IMR-90 (cell line): ENCODE data around the gene AGBL1. TPM values are rescaled to one million over a fixed set of nuclear protein-coding genes. Genes with fewer than 3 reads are reported as not detected.

Experiments used
- ATAC-seq: fragments of 200-7000 bp; cut with Tn5 transposase; 2 replicates; pipeline ENCODE4 v1.9.1; 2020; ENCODE audit warnings: low read depth, mild to moderate bottlenecking, moderate library complexity
- BruUV-seq: library from RNA; stranded (reverse); fragments of 400-500 nt; replicated peaks from 2 replicates; lab custom pipeline; 2021; lab: Mats Ljungman, UMichigan
- CTCF ChIA-PET: fragments of 300-600 bp; formaldehyde crosslinking; extraction: SDS; loops from one replicate; lab custom pipeline; 2021; ENCODE audit warnings: antibody characterized with exemption; lab: Yijun Ruan, JAX
- POLR2A ChIA-PET: fragments of 300-600 bp; sonication (Branson Sonifier 250); formaldehyde crosslinking; loops from one replicate; lab custom pipeline; 2022; ENCODE audit warnings: antibody characterized with exemption; ENCODE audit not compliant: unreplicated experiment; lab: Charles Lee
- DNase-seq: peaks from one replicate; pipeline ENCODE4 v3.0.0; 2013
- H2AFZ ChIP-seq: replicated peaks from 2 replicates; pipeline ENCODE3; 2013; ENCODE audit warnings: low read length, mild to moderate bottlenecking; ENCODE audit not compliant: poor library complexity
- H2AK5ac ChIP-seq: 2 replicates; pipeline ENCODE4 v1.6.1; 2013; ENCODE audit warnings: low read depth, low read length, inconsistent platforms
- H2AK9ac ChIP-seq: replicated peaks from 2 replicates; pipeline ENCODE3; 2013; ENCODE audit warnings: mild to moderate bottlenecking, low read depth, low read length, moderate library complexity; ENCODE audit not compliant: poor library complexity
- H2BK120ac ChIP-seq: 2 replicates; pipeline ENCODE4 v1.6.1; 2013; ENCODE audit warnings: low read depth, low read length, inconsistent platforms
- H2BK15ac ChIP-seq: 3 replicates; pipeline ENCODE4 v1.6.1; 2013; ENCODE audit warnings: low read depth, low read length, inconsistent platforms
- H2BK20ac ChIP-seq: 2 replicates; pipeline ENCODE4 v1.6.1; 2013; ENCODE audit warnings: low read depth, mild to moderate bottlenecking, inconsistent platforms, low read length, moderate library complexity
- H2BK5ac ChIP-seq: 2 replicates; pipeline ENCODE4 v1.6.1; 2013; ENCODE audit warnings: mild to moderate bottlenecking, low read depth, low read length, inconsistent platforms; ENCODE audit not compliant: poor library complexity, severe bottlenecking
- H3K14ac ChIP-seq: replicated peaks from 2 replicates; pipeline ENCODE4 v1.6.1; 2013; ENCODE audit warnings: low read depth, low read length, inconsistent platforms
- H3K18ac ChIP-seq: 2 replicates; pipeline ENCODE4 v1.6.1; 2013; ENCODE audit warnings: low read depth, low read length, control low read depth
- H3K23ac ChIP-seq: 2 replicates; pipeline ENCODE4 v1.6.1; 2013; ENCODE audit warnings: low read depth, low read length, inconsistent platforms
- H3K27ac ChIP-seq: 2 replicates; pipeline ENCODE4 v1.5.1; 2013; ENCODE audit warnings: mild to moderate bottlenecking, control low read depth, low read length; ENCODE audit not compliant: insufficient read depth
- H3K27me3 ChIP-seq: 2 replicates; pipeline ENCODE4 v1.6.1; 2013; ENCODE audit warnings: low read length; ENCODE audit not compliant: control insufficient read depth, insufficient read depth
- H3K36me3 ChIP-seq: 2 replicates; pipeline ENCODE4 v1.6.1; 2013; ENCODE audit warnings: low read length, mixed read lengths; ENCODE audit not compliant: control insufficient read depth, insufficient read depth
- H3K4ac ChIP-seq: 2 replicates; pipeline ENCODE4 v1.6.1; 2013; ENCODE audit warnings: low read depth, low read length, inconsistent platforms
- H3K4me1 ChIP-seq: 2 replicates; pipeline ENCODE4 v1.6.1; 2013; ENCODE audit warnings: low read length, mixed read lengths; ENCODE audit not compliant: control insufficient read depth, insufficient read depth
- H3K4me2 ChIP-seq: 2 replicates; pipeline ENCODE4 v1.6.1; 2013; ENCODE audit warnings: low read depth, mild to moderate bottlenecking, control low read depth, low read length, moderate library complexity
- H3K4me3 ChIP-seq: 2 replicates; pipeline ENCODE4 v1.5.1; 2013; ENCODE audit warnings: low read depth, mild to moderate bottlenecking, control low read depth, low read length, moderate library complexity; ENCODE audit not compliant: insufficient read depth
- H3K56ac ChIP-seq: 2 replicates; pipeline ENCODE4 v1.6.1; 2013; ENCODE audit warnings: low read length, inconsistent platforms; ENCODE audit not compliant: insufficient read depth; ENCODE audit errors: extremely low read depth
- H3K79me1 ChIP-seq, 2 experiments: 2 replicates each; pipeline ENCODE4 v1.6.1; 2013; ENCODE audit warnings: low read length in 2 of 2, inconsistent platforms in 1 of 2, low read depth in 1 of 2
- H3K9ac ChIP-seq: 2 replicates; pipeline ENCODE4 v1.6.1; 2013; ENCODE audit warnings: low read depth, low read length, control low read depth
- H3K9me1 ChIP-seq: 2 replicates; pipeline ENCODE4 v1.6.1; 2013; ENCODE audit warnings: low read length, inconsistent platforms; ENCODE audit not compliant: insufficient read depth
- H3K9me3 ChIP-seq: 2 replicates; pipeline ENCODE4 v1.6.1; 2013; ENCODE audit warnings: low read length; ENCODE audit not compliant: control insufficient read depth, insufficient read depth
- H4K20me1 ChIP-seq: 2 replicates; pipeline ENCODE4 v1.6.1; 2013; ENCODE audit warnings: low read length, inconsistent platforms; ENCODE audit not compliant: insufficient read depth
- H4K5ac ChIP-seq: 2 replicates; pipeline ENCODE4 v1.6.1; 2013; ENCODE audit warnings: mild to moderate bottlenecking, low read depth, low read length, control low read depth
- H4K8ac ChIP-seq, 2 experiments: 2 replicates each; pipeline ENCODE4 v1.6.1; 2013; ENCODE audit warnings: low read depth in 2 of 2, low read length in 2 of 2, control low read depth in 1 of 2, inconsistent platforms in 1 of 2
- H4K91ac ChIP-seq: 2 replicates; pipeline ENCODE4 v1.6.1; 2013; ENCODE audit warnings: low read depth, low read length, inconsistent platforms; ENCODE audit not compliant: insufficient read depth
- CEBPB ChIP-seq: IDR thresholded peaks from 2 replicates; pipeline ENCODE4 v1.6.1; 2012; ENCODE audit warnings: low read depth, low read length, improper control_type of control experiment
- CHD1 ChIP-seq: IDR thresholded peaks from 2 replicates; pipeline ENCODE4 v1.6.1; 2012; ENCODE audit warnings: low read depth, low read length, improper control_type of control experiment
- NFE2L2 ChIP-seq: fragments of 150-350 bp; IDR thresholded peaks from 2 replicates; pipeline ENCODE4 v1.6.1; 2016; ENCODE audit warnings: low read depth, mild to moderate bottlenecking, low read length
- RAD21 ChIP-seq: IDR thresholded peaks from 2 replicates; pipeline ENCODE4 v1.6.1; 2012; ENCODE audit warnings: low read length, improper control_type of control experiment
- SMC3 ChIP-seq: fragments of 150-350 bp; IDR thresholded peaks from 2 replicates; pipeline ENCODE4 v1.6.1; 2016; ENCODE audit warnings: low read depth, mild to moderate bottlenecking, antibody characterized with exemption, low read length, moderate library complexity
- WGBS, 2 experiments: methylation state at CpG; one replicate each; pipeline versions ENCODE4 v1.1.5 to v1.1.7; 2013; ENCODE audit warnings: missing lambda C conversion rate in 2 of 2; ENCODE audit not compliant: insufficient read length in 1 of 2; ENCODE audit errors: extremely low coverage in 2 of 2; 5-methylcytosine and 5-hydroxymethylcytosine counted together
- dilution Hi-C: fragments of 300-500 bp; cut with HindIII; formaldehyde crosslinking; loops from one replicate; pipeline ENCODE4 v1.14.3; 2018; ENCODE audit warnings: low sequenced_read_pairs; ENCODE audit not compliant: unreplicated experiment
- in situ Hi-C: fragments of 300-500 bp; cut with MboI; formaldehyde crosslinking; loops from 3 replicates; pipeline ENCODE4 v1.14.3; 2019; ENCODE audit warnings: low sequenced_read_pairs, inconsistent platforms, mixed read lengths
- intact Hi-C: fragments of 100-400 bp; cut with micrococcal nuclease; formaldehyde crosslinking; loops from 2 replicates; pipeline ENCODE4 v1.10.0; 2022
- polyA plus RNA-seq, 3 experiments: library from polyadenylated mRNA; depleted of rRNA; stranded (reverse); fragments of >200 nt; gene quantifications; 2 replicates each; pipeline ENCODE4 v1.2.3, GENCODE V29; 2012; ENCODE audit warnings: low replicate concordance in 1 of 3
- total RNA-seq: library from RNA; depleted of rRNA; stranded (reverse); fragments of >200 nt; gene quantifications from 2 replicates; pipeline ENCODE4 v1.2.3, GENCODE V29; 2012

The AGBL1 gene
- total and polyA plus RNA-seq, 2 of the 4 experiments (the other 2 are of a cell fraction), result not detected

- no peaks in the 10 kb centered on the region for H3K27me3 ChIP-seq
- in situ Hi-C loops (no loop called here), dilution Hi-C loops (no loop called here), intact Hi-C loops (no loop called here)
- no peak overlapping the region for H2AK9ac ChIP-seq
- H3K56ac ChIP-seq, result no peak overlapping the region
- no peak overlapping the region for H3K23ac ChIP-seq
- H3K4ac ChIP-seq, result no peak overlapping the region
- no peak overlapping the region for H3K18ac ChIP-seq
- H4K20me1 ChIP-seq, result no peaks in the 10 kb centered on the region
- peaks cover 24% of the 10 kb centered on the region for H3K9me3 ChIP-seq
- no peak overlapping the region for H3K27ac ChIP-seq
- no peak for TF ChIP-seq NFE2L2
- TF ChIP-seq CHD1, result no peak
- no peak for TF ChIP-seq RAD21
- no peak for TF ChIP-seq SMC3
- no peak for TF ChIP-seq CEBPB
- no peak overlapping the region for H2AFZ ChIP-seq
- H2AK5ac ChIP-seq, result no peak overlapping the region
- no peak overlapping the region for H3K4me2 ChIP-seq
- H3K14ac ChIP-seq, result no peak overlapping the region
- ChIA-PET POLR2A (no interaction called here), CTCF (interaction anchor here (0.7 kb wide), 1 partner anchor 11 kb away, joined by 3 read pairs; no protein-coding TSS in a partner anchor)
- H3K9ac ChIP-seq, result no peak overlapping the region
- no peak overlapping the region for H4K91ac ChIP-seq
- no peak overlapping the region for H4K5ac ChIP-seq
- no peaks in the 10 kb centered on the region for H3K9me1 ChIP-seq
- DNase-seq (no peak), ATAC-seq (no peak)
- no CpG with 5 or more reads among the region's 5 CpGs for WGBS, 2 experiments
- BruUV-seq, result no TSS peak
- no peak overlapping the region for H2BK5ac ChIP-seq
- no peak overlapping the region for H2BK120ac ChIP-seq
- H3K36me3 ChIP-seq, result no peaks in the 10 kb centered on the region
- H3K79me1 ChIP-seq, result no peaks in the 10 kb centered on the region
- H2BK20ac ChIP-seq, result no peak overlapping the region
- H2BK15ac ChIP-seq, result no peak overlapping the region
- H3K4me3 ChIP-seq, result no peak overlapping the region
- no peaks in the 10 kb centered on the region for H3K4me1 ChIP-seq
- H4K8ac ChIP-seq, result no peak overlapping the region
Observed at GRCh38 chr15:86382341-86382740, 302.7 kb downstream of the AGBL1 start.
